NCI-H82 (cell line): Measurements from ENCODE around the gene CEP85L.

Experiments used
- DNase-seq: peaks from one replicate; lab custom pipeline; 2025; lab: John Stamatoyannopoulos, UW

Gene CEP85L

GRCh38 chr6:118621799-118622470 lies 29.5 kb downstream of the CEP85L start:
- DNase-seq: no peak

GRCh38 chr6:118620202-118620601 lies 31.2 kb downstream of the CEP85L start:
- no peak for DNase-seq

- DNase-seq: peak; percentile 64
Measured at GRCh38 chr6:118618676-118619377, 32.6 kb downstream of the CEP85L start.

GRCh38 chr6:118617417-118617816 lies 34.0 kb downstream of the CEP85L start:
- no peak for DNase-seq

GRCh38 chr6:118611334-118611733 lies 40.1 kb downstream of the CEP85L start:
- DNase-seq: no peak

- peak; percentile 66 for DNase-seq
Measured at GRCh38 chr6:118606858-118607257, 44.5 kb downstream of the CEP85L start.

GRCh38 chr6:118606268-118606667 lies 45.1 kb downstream of the CEP85L start:
- no peak for DNase-seq

- DNase-seq: no peak
Measured at GRCh38 chr6:118603372-118603771, 48.0 kb downstream of the CEP85L start.

- DNase-seq: no peak
Measured at GRCh38 chr6:118602300-118602699, 49.1 kb downstream of the CEP85L start.

- no peak for DNase-seq
Measured at GRCh38 chr6:118598324-118598723, 53.1 kb downstream of the CEP85L start.

- no peak for DNase-seq
Measured at GRCh38 chr6:118597636-118598035, 53.8 kb downstream of the CEP85L start.

- DNase-seq: no peak
Measured at GRCh38 chr6:118596774-118597320, 54.5 kb downstream of the CEP85L start.

- DNase-seq: no peak
Measured at GRCh38 chr6:118594877-118595276, 56.5 kb downstream of the CEP85L start.

- no peak for DNase-seq
Measured at GRCh38 chr6:118591897-118592296, 59.5 kb downstream of the CEP85L start.

GRCh38 chr6:118589649-118590365 lies 61.6 kb downstream of the CEP85L start:
- no peak for DNase-seq

- DNase-seq: no peak
Measured at GRCh38 chr6:118589186-118589585, 62.2 kb downstream of the CEP85L start.

- no peak for DNase-seq
Measured at GRCh38 chr6:118588626-118589025, 62.8 kb downstream of the CEP85L start.

- DNase-seq: no peak
Measured at GRCh38 chr6:118586746-118587485, 64.5 kb downstream of the CEP85L start.

GRCh38 chr6:118584911-118585310 lies 66.5 kb downstream of the CEP85L start:
- peak; percentile 12 for DNase-seq

GRCh38 chr6:118581489-118581959 lies 69.9 kb downstream of the CEP85L start:
- no peak for DNase-seq

- DNase-seq: peak; percentile 72
Measured at GRCh38 chr6:118580585-118581419, 70.6 kb downstream of the CEP85L start.
